ENCODE measurements around the gene MAEA.

Gene MAEA

GRCh38 chr4:1317177-1318045 is 27.7 kb downstream of the MAEA start:
- DNase-seq (ENCODE audit: low read depth), result no peak
- H3K4me3 ChIP-seq (replicated peaks; ENCODE audit: low read depth, low read length), result no peak overlapping the region
- TF ChIP-seq, protein P1, sequence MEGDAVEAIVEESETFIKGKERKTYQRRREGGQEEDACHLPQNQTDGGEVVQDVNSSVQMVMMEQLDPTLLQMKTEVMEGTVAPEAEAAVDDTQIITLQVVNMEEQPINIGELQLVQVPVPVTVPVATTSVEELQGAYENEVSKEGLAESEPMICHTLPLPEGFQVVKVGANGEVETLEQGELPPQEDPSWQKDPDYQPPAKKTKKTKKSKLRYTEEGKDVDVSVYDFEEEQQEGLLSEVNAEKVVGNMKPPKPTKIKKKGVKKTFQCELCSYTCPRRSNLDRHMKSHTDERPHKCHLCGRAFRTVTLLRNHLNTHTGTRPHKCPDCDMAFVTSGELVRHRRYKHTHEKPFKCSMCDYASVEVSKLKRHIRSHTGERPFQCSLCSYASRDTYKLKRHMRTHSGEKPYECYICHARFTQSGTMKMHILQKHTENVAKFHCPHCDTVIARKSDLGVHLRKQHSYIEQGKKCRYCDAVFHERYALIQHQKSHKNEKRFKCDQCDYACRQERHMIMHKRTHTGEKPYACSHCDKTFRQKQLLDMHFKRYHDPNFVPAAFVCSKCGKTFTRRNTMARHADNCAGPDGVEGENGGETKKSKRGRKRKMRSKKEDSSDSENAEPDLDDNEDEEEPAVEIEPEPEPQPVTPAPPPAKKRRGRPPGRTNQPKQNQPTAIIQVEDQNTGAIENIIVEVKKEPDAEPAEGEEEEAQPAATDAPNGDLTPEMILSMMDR (IDR thresholded peaks at IDR 0.05; ENCODE audit: low read length, missing control alignments), result no peak

DNA sequence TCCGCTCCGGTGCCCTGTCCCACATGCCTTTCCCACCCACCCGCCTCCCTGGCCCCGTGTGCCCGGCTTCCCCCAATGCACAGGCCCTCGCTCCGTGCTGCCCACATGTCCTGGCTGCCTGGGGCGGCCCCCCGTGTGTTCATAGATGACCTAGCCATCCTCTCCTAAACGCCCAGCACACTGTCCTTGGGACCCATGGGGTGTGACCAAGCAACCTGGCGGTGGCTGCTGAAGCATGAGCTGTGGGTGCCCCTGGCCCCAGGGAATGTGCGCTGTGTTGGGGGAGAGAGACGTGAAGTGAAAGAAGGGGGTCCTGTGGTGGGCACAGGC is 28.3 kb downstream of the MAEA start:
- DNase-seq (ENCODE audit: low read depth), result no peak
- no peak overlapping the region for H3K4me3 ChIP-seq (replicated peaks; ENCODE audit: low read depth, low read length)
- TF ChIP-seq, protein P1 (IDR thresholded peaks at IDR 0.05; ENCODE audit: low read length, missing control alignments), result no peak

DNA sequence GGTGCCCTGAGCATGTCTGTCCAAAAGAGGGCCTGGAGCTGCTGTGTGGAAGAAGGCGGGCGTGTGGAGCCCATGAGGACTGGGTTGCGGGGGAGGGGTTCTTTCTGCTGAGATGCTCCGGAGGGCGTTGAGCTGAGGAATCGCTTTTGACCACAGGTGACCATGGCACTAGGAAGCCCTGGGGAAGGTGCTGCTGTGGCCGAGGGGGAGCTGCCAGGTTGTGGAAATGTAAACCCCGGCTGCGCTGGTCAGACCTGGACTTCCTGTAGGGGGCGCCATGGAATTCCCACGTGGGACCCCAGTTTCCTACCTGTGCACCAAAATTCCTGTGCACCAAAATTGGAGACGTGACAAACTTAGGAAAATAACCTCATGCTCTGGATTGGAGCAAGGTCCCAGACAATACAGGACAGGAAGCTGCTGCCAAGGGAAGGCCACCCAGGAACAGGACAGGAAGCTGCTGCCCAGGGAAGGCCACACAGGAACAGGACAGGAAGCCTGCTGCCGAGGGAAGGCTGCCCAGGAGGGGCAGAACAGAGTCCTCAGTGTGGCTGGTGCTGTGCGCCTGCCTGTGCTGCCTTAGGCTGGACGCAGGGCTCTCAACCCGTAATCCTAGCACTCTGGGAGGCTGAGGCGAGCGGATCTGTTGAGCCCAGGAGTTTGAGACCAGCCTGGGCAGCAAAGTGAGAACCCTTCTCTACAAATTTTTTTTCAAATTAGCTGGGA is 29.0 kb downstream of the MAEA start:
- DNase-seq (ENCODE audit: low read depth), result no peak
- TF ChIP-seq, protein P1 (IDR thresholded peaks at IDR 0.05; ENCODE audit: low read length, missing control alignments), result peak; percentile 31

GRCh38 chr4:1321486-1321885 is 31.8 kb downstream of the MAEA start:
- TF ChIP-seq, protein P1 (IDR thresholded peaks at IDR 0.05; ENCODE audit: low read length, missing control alignments), result no peak
- no peak for DNase-seq (ENCODE audit: low read depth)

More for the DNA sequence above, 29.0 kb downstream of the MAEA start:
- H3K4me3 ChIP-seq (replicated peaks; ENCODE audit: low read depth, low read length), result no peak overlapping the region

DNA sequence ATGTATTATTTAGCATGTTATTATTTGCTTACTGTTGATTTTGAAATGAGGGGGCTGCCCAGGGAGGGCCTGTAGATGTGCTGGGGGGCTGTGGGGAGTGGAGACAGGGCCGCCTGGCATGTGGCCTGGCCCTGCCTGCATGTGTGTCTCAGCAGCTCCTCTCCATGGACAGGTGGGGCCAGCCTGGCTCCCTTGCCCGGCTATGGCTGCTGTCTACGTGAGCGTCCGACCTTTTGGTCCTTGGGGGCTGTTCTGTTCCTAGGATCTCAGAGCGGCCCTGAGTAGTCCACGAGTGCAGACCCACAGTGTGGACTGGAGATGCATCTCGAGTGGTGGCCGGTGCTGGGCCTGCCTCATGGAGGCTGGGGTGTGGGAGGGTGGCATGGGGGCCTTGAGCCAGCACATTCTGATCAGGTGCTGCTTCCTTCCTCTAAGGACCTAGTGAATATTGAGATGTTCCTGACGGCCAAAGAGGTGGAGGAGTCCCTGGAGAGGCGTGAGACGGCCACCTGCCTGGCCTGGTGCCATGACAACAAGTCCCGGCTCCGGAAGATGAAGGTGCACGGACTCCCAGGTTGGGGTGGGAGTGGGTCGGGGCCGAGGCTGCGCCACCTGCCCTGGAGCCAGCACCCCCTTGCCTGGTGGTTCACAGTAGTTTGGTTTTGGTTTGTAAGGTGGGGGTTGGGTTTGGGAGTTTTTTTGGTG is 32.4 kb downstream of the MAEA start:
- no peak for DNase-seq (ENCODE audit: low read depth)
- no peak overlapping the region for H3K4me3 ChIP-seq (replicated peaks; ENCODE audit: low read depth, low read length)
- TF ChIP-seq, protein P1 (IDR thresholded peaks at IDR 0.05; ENCODE audit: low read length, missing control alignments), result no peak

More at GRCh38 chr4:1321486-1321885, 31.8 kb downstream of the MAEA start:
- H3K4me3 ChIP-seq (replicated peaks; ENCODE audit: low read depth, low read length), result no peak overlapping the region

DNA sequence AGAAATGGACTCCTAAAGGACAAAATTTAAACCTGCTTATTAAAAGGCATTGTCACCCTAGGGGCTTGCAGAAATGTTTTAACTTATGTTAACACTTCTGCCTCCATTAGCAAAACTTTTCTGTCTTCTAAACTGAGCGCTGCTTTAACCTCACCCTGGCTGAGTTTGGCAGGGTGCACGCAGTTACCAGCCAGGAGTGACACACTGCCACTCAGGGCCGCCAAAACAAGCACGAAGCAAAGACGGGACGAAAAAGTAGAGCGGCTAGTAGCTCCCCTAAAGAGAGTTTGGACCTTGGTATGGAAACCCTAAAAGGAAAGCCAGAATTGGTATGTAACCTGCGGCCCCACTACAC is 33.6 kb downstream of the MAEA start:
- TF ChIP-seq, protein P1 (IDR thresholded peaks at IDR 0.05; ENCODE audit: low read length, missing control alignments), result no peak
- no peak overlapping the region for H3K4me3 ChIP-seq (replicated peaks; ENCODE audit: low read depth, low read length)
- no peak for DNase-seq (ENCODE audit: low read depth)
